Measurements from ENCODE around the gene CD300A. TPM values are rescaled to one million over a fixed set of nuclear protein-coding genes. Genes with fewer than 3 reads are reported as not detected.

The CD300A gene
- total RNA-seq, 1 donor from 2014 or later, result not detected

DNA sequence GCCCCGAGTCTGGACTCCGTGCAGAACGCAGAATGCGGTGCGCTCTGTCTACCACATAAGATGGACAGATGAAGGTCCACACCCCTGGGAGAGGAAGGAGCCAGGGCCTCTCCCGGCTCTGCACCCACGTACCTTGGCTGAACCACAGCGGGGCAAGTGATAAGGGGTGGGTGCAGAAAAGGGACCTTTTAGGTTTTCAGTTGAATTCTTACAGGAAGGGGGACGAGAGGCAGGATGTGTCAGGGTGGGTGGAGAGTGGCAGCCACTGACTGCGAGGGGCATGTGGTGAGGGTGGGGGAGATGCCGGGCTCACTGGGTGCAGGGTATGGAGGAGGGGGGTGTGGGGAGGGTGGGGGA lies 372 bp downstream of the CD300A start:
- H3K9me3 Mint-ChIP-seq (ENCODE audit: unreplicated experiment), result no peaks in the 10 kb centered on the region
- no peak for TF ChIP-seq CTCF (IDR thresholded peaks at IDR 0.05)
- no peak overlapping the region for H3K4me3 Mint-ChIP-seq (ENCODE audit: unreplicated experiment)
- H3K36me3 Mint-ChIP-seq (ENCODE audit: unreplicated experiment), result no peaks in the 10 kb centered on the region
- no peaks in the 10 kb centered on the region for H3K4me1 Mint-ChIP-seq (ENCODE audit: unreplicated experiment)
- H3K27ac Mint-ChIP-seq (ENCODE audit: unreplicated experiment), result no peak overlapping the region
- peaks cover 11% of the 10 kb centered on the region for H3K27me3 Mint-ChIP-seq (ENCODE audit: unreplicated experiment)
- no peak for DNase-seq (ENCODE audit: extremely low spot score, unreplicated experiment)

DNA sequence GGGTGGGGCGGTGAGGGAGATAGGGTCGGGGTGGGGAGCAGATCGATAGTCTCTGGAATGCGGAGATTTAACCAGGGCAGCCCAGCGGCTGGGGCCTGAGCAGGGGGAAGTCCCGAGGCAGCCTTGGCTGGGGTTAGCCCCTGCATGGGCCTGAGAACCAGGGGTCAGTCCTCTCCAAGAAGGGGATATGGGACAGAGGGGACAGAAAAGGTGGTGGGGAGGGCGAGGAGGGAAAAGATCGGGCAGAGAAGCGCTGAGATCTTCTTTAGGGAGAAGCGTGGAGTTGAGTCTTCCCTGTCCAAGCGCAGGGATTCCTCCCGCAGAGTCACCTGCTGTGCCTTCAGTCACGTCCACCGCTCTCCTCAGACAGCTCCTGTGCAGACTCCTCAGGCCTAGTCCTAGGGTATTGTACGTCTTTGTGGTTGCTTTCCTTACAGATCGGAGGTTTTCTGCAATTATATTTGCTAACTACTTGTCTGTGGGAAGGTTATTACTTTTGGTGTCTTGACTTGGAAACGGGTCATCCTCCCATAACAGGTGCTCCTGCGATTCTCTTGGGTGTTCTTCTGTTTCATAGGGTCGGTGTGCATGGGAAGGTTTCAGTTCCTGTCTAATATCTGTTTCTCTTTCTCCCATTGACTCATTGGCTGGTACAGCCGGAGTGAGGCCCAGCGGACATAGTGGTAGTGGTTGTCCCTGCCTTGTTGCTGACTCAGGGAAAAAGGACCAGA lies 952 bp downstream of the CD300A start:
- Mint-ChIP-seq H3K27ac (ENCODE audit: unreplicated experiment) (no peak overlapping the region), H3K4me3 (ENCODE audit: unreplicated experiment) (no peak overlapping the region), H3K4me1 (ENCODE audit: unreplicated experiment) (no peaks in the 10 kb centered on the region), H3K9me3 (ENCODE audit: unreplicated experiment) (no peaks in the 10 kb centered on the region), H3K27me3 (ENCODE audit: unreplicated experiment) (peaks cover 11% of the 10 kb centered on the region), H3K36me3 (ENCODE audit: unreplicated experiment) (no peaks in the 10 kb centered on the region)
- no peak for DNase-seq (ENCODE audit: extremely low spot score, unreplicated experiment)
- no peak for TF ChIP-seq CTCF (IDR thresholded peaks at IDR 0.05)

DNA sequence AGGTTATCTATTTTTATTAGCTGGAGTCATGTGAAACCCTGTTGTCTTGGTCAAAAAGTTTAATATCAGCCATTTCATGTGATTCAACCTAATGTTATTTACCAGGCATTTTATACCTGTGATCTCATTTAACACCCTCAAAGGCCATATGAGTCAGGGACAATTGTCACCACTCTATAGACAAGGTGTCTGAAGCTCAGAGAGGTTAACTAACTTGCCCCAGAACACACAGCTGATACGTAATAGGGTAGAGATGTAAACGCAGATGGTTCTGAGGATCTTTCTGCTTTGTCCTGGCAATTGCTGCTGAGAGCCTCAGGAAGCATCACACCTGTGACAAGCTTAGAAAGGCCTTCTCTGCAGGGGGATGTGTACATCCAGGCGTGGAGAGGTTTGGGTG lies 4.9 kb downstream of the CD300A start:
- Mint-ChIP-seq H3K4me3 (ENCODE audit: unreplicated experiment) (no peak overlapping the region), H3K9me3 (ENCODE audit: unreplicated experiment) (peaks cover 4% of the 10 kb centered on the region), H3K4me1 (ENCODE audit: unreplicated experiment) (no peaks in the 10 kb centered on the region), H3K27ac (ENCODE audit: unreplicated experiment) (no peak overlapping the region), H3K36me3 (ENCODE audit: unreplicated experiment) (no peaks in the 10 kb centered on the region), H3K27me3 (ENCODE audit: unreplicated experiment) (peaks cover 13% of the 10 kb centered on the region)
- DNase-seq (ENCODE audit: extremely low spot score, unreplicated experiment), result no peak
- TF ChIP-seq CTCF (IDR thresholded peaks at IDR 0.05), result no peak

GRCh38 chr17:74472890-74473289 lies 6.5 kb downstream of the CD300A start:
- Mint-ChIP-seq H3K4me3 (ENCODE audit: unreplicated experiment) (no peak overlapping the region), H3K9me3 (ENCODE audit: unreplicated experiment) (peaks cover 4% of the 10 kb centered on the region)
- DNase-seq (ENCODE audit: extremely low spot score, unreplicated experiment), result no peak

DNA sequence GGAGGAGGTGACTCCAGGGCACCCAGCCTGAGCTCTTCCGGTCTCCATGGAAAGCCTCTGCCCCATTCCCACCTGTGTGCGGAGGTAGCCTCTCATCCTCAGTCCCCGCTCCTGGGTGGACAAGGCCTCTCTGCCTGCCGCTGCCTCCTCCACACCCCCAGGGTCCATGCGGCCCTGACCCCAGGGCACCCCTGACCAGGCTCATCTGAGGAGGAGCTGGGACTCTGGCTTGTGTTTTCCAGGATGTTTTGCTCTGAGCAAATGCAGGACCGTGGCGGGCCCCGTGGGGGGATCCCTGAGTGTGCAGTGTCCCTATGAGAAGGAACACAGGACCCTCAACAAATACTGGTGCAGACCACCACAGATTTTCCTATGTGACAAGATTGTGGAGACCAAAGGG lies 6.9 kb downstream of the CD300A start:
- H3K9me3 Mint-ChIP-seq (ENCODE audit: unreplicated experiment), result peaks cover 4% of the 10 kb centered on the region
- H3K27me3 Mint-ChIP-seq (ENCODE audit: unreplicated experiment), result peaks cover 15% of the 10 kb centered on the region
- no peak for TF ChIP-seq CTCF (IDR thresholded peaks at IDR 0.05)
- no peak for DNase-seq (ENCODE audit: extremely low spot score, unreplicated experiment)
- no peaks in the 10 kb centered on the region for H3K4me1 Mint-ChIP-seq (ENCODE audit: unreplicated experiment)
- no peaks in the 10 kb centered on the region for H3K36me3 Mint-ChIP-seq (ENCODE audit: unreplicated experiment)
- H3K4me3 Mint-ChIP-seq (ENCODE audit: unreplicated experiment), result no peak overlapping the region
- H3K27ac Mint-ChIP-seq (ENCODE audit: unreplicated experiment), result no peak overlapping the region

More at GRCh38 chr17:74472890-74473289, 6.5 kb downstream of the CD300A start:
- H3K4me1 Mint-ChIP-seq (ENCODE audit: unreplicated experiment), result no peaks in the 10 kb centered on the region
- H3K27me3 Mint-ChIP-seq (ENCODE audit: unreplicated experiment), result peaks cover 13% of the 10 kb centered on the region
- no peak for TF ChIP-seq CTCF (IDR thresholded peaks at IDR 0.05)
- no peaks in the 10 kb centered on the region for H3K36me3 Mint-ChIP-seq (ENCODE audit: unreplicated experiment)
- H3K27ac Mint-ChIP-seq (ENCODE audit: unreplicated experiment), result no peak overlapping the region

Data from osteocyte (in vitro differentiated cells).